Mesothelial cell of epicardium (in vitro differentiated cells): Measurements from ENCODE around the gene CACNB1. TPM values are rescaled to one million over a fixed set of nuclear protein-coding genes. Genes with fewer than 3 reads are reported as not detected.

Source experiments
- DNase-seq, 2 experiments: peaks; one replicate each; pipeline ENCODE4 v3.0.0; 2021; ENCODE audit warnings: low spot score in 2 of 2; ENCODE audit not compliant: unreplicated experiment in 2 of 2
- H3K27ac Mint-ChIP-seq: 2 replicates; pipeline ENCODE4 v1.8.0; 2021; ENCODE audit warnings: mixed read lengths
- H3K27me3 Mint-ChIP-seq: 2 replicates; pipeline ENCODE4 v1.8.0; 2021; ENCODE audit warnings: low read depth, mixed read lengths
- H3K36me3 Mint-ChIP-seq: 2 replicates; pipeline ENCODE4 v1.8.0; 2021; ENCODE audit warnings: mixed read lengths
- H3K4me1 Mint-ChIP-seq: 2 replicates; pipeline ENCODE4 v1.8.0; 2021; ENCODE audit warnings: mixed read lengths
- H3K4me3 Mint-ChIP-seq: 2 replicates; pipeline ENCODE4 v1.8.0; 2021; ENCODE audit warnings: mild to moderate bottlenecking, moderate library complexity, mixed read lengths
- H3K9me3 Mint-ChIP-seq: 2 replicates; pipeline ENCODE4 v1.8.0; 2021; ENCODE audit warnings: mixed read lengths
- CTCF ChIP-seq: fragments of 200-600 bp; sonication (generic); IDR thresholded peaks from one replicate; pipeline ENCODE4 v1.5.0; 2021; ENCODE audit warnings: antibody characterized with exemption; ENCODE audit not compliant: unreplicated experiment
- total RNA-seq: library from RNA; stranded (reverse); gene quantifications from 3 replicates; pipeline ENCODE4 v1.2.1, GENCODE V29; 2021

CACNB1 gene
- total RNA-seq, 1 donor from 2014 or later = 21.6 TPM

DNA sequence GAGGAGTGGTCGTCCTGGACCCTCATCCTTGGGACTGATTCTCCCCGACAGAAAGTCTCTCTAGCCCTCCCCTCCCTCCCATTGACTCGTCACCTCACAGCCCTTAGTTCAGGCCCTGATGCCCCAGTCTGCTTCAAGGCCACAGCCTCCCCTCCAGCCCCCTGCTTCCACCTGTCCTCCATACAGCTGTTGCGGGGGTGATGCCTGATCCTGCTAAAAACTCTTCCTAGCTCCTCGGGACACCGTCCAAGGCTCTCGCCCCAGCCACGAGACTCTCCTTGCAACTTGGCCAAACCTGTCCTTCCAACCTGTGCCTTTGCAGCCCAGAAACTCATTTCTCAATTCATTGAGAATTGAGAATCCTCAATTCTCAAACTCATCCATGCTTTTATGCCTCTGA is 21.4 kb upstream of the CACNB1 start:
- DNase-seq = no peak
- Mint-ChIP-seq H3K27ac (no peak overlapping the region), H3K36me3 (no peaks in the 10 kb centered on the region), H3K4me3 (no peak overlapping the region), H3K4me1 (peaks cover 5% of the 10 kb centered on the region), H3K27me3 (peaks cover 87% of the 10 kb centered on the region), H3K9me3 (no peaks in the 10 kb centered on the region)
- no peak for TF ChIP-seq CTCF

DNA sequence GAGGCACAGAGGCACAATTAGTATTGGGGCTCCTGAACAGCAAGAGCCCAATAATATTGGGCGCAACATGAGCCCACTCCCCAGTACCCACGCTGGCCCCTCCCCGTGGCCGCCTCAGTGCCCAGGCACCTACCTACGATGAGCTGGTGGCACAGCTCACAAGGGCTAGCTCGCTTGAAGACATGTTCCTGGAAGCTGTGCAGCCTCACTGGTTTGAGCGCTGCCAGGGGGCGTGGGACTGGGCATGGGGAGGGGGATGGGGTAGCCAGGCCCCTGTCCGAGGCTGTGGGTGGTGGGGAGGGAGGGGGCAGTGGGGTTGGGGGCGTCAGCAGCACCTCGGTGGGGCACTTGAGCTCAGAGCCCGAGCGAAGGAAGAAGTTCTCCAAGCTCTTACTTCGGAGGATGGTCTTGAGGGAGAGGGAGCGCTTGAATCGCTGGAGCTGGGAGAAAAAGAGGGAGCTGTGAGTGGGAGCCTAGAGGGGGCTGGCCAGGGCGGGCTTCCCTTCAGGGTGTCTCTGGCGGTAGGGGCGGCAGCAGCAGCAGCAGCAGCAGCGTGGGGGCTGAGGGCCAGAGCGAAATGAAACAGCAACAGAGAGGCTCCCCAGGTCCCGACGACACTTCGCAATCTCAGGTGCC is 20.4 kb upstream of the CACNB1 start:
- peaks cover 86% of the 10 kb centered on the region for H3K27me3 Mint-ChIP-seq
- DNase-seq = no peak
- H3K27ac Mint-ChIP-seq = no peak overlapping the region
- no peaks in the 10 kb centered on the region for H3K4me1 Mint-ChIP-seq
- H3K36me3 Mint-ChIP-seq = no peaks in the 10 kb centered on the region
- no peaks in the 10 kb centered on the region for H3K9me3 Mint-ChIP-seq
- no peak overlapping the region for H3K4me3 Mint-ChIP-seq
- no peak for TF ChIP-seq CTCF

DNA sequence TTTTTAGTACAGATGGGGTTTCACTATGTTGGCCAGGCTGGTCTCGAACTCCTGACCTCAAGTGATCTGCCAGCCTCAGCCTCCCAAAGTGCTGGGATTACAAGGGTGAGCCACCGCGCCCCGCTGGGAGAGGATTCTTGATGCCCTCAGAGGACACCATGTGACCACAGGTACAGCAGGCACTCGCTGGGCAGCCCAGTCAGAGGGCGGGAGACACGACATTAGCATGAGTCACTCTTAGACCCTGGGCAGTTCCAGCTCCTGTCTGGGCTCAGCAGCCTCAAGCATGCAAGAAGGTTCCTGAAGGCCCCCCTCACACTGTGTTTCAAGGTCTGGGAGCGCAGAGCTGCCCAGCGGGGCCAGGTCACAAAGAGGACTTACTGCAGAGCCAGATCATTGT is 16.4 kb upstream of the CACNB1 start:
- no peak for TF ChIP-seq CTCF
- H3K4me1 Mint-ChIP-seq = peaks cover 2% of the 10 kb centered on the region
- no peak for DNase-seq
- H3K27ac Mint-ChIP-seq = no peak overlapping the region
- H3K9me3 Mint-ChIP-seq = no peaks in the 10 kb centered on the region
- no peak overlapping the region for H3K4me3 Mint-ChIP-seq
- peaks cover 99% of the 10 kb centered on the region for H3K27me3 Mint-ChIP-seq
- no peaks in the 10 kb centered on the region for H3K36me3 Mint-ChIP-seq

- H3K27ac Mint-ChIP-seq = no peak overlapping the region
- peaks cover 99% of the 10 kb centered on the region for H3K27me3 Mint-ChIP-seq
- H3K9me3 Mint-ChIP-seq = no peaks in the 10 kb centered on the region
- no peaks in the 10 kb centered on the region for H3K36me3 Mint-ChIP-seq
- DNase-seq = no peak
- TF ChIP-seq CTCF = no peak
- H3K4me3 Mint-ChIP-seq = no peak overlapping the region
- H3K4me1 Mint-ChIP-seq = peaks cover 2% of the 10 kb centered on the region
Observed at GRCh38 chr17:39212841-39213480, 15.5 kb upstream of the CACNB1 start.

GRCh38 chr17:39212195-39212810 is 14.8 kb upstream of the CACNB1 start:
- no peak overlapping the region for H3K4me3 Mint-ChIP-seq
- TF ChIP-seq CTCF = no peak
- H3K9me3 Mint-ChIP-seq = no peaks in the 10 kb centered on the region
- H3K27me3 Mint-ChIP-seq = peaks cover 93% of the 10 kb centered on the region
- H3K36me3 Mint-ChIP-seq = no peaks in the 10 kb centered on the region
- no peak for DNase-seq
- peaks cover 2% of the 10 kb centered on the region for H3K4me1 Mint-ChIP-seq
- H3K27ac Mint-ChIP-seq = no peak overlapping the region
